ENCODE results near the gene SVOPL.
A peak's percentile ranks its signal among the peaks of the same experiment; 100 is the strongest.

SVOPL gene

DNA sequence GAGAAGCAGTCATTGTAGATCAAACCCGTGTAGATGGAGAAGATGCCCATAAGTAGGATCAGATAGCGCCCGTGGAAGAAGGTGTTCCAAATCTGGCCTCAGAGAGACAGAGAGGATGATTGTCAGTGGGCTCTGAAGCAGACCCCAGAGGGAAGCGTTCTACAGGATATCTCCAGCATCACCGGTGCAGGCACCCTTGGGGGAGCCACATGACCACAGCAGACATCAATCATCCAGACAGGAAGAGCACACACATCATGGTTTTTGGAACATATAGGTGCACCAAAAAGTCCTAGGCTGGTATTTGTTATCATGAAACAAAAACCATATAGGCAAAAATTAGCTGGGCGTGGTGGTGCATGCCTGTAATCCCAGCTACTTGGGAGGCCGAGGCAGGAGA lies 44.0 kb upstream of the SVOPL start:
- H3K9me3 ChIP-seq (ENCODE audit: severe bottlenecking), result no peaks in the 10 kb centered on the region
- no peak for ATAC-seq (ENCODE audit: low read depth)

DNA sequence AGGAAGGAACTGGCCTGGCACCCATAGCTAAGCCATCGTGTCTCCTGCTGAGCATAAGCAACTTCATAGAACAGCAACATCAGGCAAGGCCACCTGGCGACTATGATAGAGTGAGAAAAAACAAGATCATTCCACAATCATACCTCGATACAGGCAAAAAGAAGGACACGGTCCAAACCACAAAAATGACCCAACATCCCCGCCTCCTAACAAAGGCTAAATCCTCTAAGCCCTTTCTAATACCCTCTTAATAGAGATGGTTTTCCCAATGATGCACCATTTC lies 40.2 kb upstream of the SVOPL start:
- ATAC-seq (ENCODE audit: low read depth) (no peak), DNase-seq (ENCODE audit: low spot score) (no peak)
- no peaks in the 10 kb centered on the region for H3K36me3 ChIP-seq (ENCODE audit: low read depth)
- TF ChIP-seq, protein P1, sequence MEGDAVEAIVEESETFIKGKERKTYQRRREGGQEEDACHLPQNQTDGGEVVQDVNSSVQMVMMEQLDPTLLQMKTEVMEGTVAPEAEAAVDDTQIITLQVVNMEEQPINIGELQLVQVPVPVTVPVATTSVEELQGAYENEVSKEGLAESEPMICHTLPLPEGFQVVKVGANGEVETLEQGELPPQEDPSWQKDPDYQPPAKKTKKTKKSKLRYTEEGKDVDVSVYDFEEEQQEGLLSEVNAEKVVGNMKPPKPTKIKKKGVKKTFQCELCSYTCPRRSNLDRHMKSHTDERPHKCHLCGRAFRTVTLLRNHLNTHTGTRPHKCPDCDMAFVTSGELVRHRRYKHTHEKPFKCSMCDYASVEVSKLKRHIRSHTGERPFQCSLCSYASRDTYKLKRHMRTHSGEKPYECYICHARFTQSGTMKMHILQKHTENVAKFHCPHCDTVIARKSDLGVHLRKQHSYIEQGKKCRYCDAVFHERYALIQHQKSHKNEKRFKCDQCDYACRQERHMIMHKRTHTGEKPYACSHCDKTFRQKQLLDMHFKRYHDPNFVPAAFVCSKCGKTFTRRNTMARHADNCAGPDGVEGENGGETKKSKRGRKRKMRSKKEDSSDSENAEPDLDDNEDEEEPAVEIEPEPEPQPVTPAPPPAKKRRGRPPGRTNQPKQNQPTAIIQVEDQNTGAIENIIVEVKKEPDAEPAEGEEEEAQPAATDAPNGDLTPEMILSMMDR (IDR thresholded peaks at IDR 0.05; ENCODE audit: poor library complexity, severe bottlenecking), result no peak
- H3K27ac ChIP-seq (ENCODE audit: poor library complexity, severe bottlenecking), result no peak overlapping the region
- no peaks in the 10 kb centered on the region for H3K4me1 ChIP-seq (ENCODE audit: insufficient read depth, poor library complexity, severe bottlenecking)
- H3K9me3 ChIP-seq (ENCODE audit: severe bottlenecking), result no peaks in the 10 kb centered on the region
- no peak overlapping the region for H3K4me3 ChIP-seq (ENCODE audit: severe bottlenecking)
- H3K27me3 ChIP-seq (ENCODE audit: insufficient read depth, poor library complexity, severe bottlenecking), result no peaks in the 10 kb centered on the region

More for the DNA sequence above, 44.0 kb upstream of the SVOPL start:
- Histone ChIP-seq H3K27ac (ENCODE audit: poor library complexity, severe bottlenecking) (no peak overlapping the region), H3K4me3 (ENCODE audit: severe bottlenecking) (no peak overlapping the region), H3K27me3 (ENCODE audit: insufficient read depth, poor library complexity, severe bottlenecking) (no peaks in the 10 kb centered on the region), H3K36me3 (ENCODE audit: low read depth) (no peaks in the 10 kb centered on the region), H3K4me1 (ENCODE audit: insufficient read depth, poor library complexity, severe bottlenecking) (no peaks in the 10 kb centered on the region)
- no peak for DNase-seq (ENCODE audit: low spot score)
- TF ChIP-seq, protein P1 (IDR thresholded peaks at IDR 0.05; ENCODE audit: poor library complexity, severe bottlenecking), result no peak

DNA sequence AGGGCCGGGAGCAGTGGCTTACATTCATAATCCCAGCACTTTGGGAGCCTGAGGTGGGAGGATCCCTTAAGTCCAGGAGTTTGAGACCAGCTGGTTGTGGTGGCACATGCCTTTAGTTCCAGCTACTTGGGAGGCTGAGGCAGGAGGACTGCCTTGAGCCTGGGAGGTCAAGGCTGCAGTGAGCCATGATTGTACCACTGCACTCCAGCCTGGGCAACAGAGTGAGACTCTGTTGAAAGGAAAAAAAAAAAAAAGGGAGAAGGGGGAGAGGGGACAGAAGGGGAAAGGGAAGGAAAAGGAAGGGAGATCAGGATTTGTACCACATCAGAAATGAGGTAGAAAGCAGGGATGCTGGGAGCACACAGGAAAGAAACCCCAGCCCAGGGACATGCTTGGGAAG lies 38.7 kb upstream of the SVOPL start:
- Histone ChIP-seq H3K27ac (ENCODE audit: poor library complexity, severe bottlenecking) (no peak overlapping the region), H3K4me3 (ENCODE audit: severe bottlenecking) (no peak overlapping the region), H3K36me3 (ENCODE audit: low read depth) (no peaks in the 10 kb centered on the region), H3K9me3 (ENCODE audit: severe bottlenecking) (no peaks in the 10 kb centered on the region), H3K4me1 (ENCODE audit: insufficient read depth, poor library complexity, severe bottlenecking) (no peaks in the 10 kb centered on the region), H3K27me3 (ENCODE audit: insufficient read depth, poor library complexity, severe bottlenecking) (no peaks in the 10 kb centered on the region)
- TF ChIP-seq, protein P1 (IDR thresholded peaks at IDR 0.05; ENCODE audit: poor library complexity, severe bottlenecking), result no peak
- DNase-seq (ENCODE audit: low spot score), result no peak
- no peak for ATAC-seq (ENCODE audit: low read depth)

DNA sequence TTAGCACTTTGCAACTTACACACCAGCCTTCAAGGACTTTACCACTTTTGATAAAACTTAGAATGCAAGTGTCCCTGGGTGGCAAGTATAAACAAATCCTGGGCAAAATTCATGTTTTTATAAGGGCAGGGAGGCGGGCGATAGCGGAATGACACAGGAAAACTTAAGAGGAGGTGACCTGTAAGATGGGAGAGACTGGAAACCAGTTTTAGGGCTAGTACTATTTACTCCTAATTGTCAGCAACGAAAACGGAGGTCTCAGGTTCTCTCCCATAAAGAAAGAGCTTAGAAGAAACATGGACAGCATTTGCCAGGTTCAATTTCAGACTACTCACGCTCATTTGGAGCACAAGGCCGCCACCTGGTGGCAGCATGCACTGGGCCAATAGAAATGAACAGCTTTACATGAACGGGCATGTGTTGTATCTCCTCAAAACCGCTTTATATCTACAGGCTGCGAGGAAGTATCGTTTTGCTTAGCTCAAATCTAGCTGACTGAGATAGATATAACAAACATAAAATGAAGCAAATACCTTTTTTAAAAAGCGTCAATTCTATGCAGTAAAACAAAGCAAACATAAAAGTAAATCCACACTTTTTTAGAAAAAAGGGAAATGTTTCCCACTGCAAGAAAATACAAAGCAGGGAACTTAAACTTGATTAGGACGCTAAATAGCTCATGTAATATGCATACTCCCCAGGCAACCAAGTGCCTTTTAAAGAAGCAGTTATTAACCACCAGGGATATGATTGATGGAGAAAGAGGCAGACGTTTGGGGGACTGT lies 37.6 kb upstream of the SVOPL start:
- Histone ChIP-seq H3K9me3 (ENCODE audit: severe bottlenecking) (no peaks in the 10 kb centered on the region), H3K27ac (ENCODE audit: poor library complexity, severe bottlenecking) (no peak overlapping the region), H3K36me3 (ENCODE audit: low read depth) (no peaks in the 10 kb centered on the region), H3K4me3 (ENCODE audit: severe bottlenecking) (no peak overlapping the region), H3K27me3 (ENCODE audit: insufficient read depth, poor library complexity, severe bottlenecking) (no peaks in the 10 kb centered on the region), H3K4me1 (ENCODE audit: insufficient read depth, poor library complexity, severe bottlenecking) (no peaks in the 10 kb centered on the region)
- TF ChIP-seq, protein P1 (IDR thresholded peaks at IDR 0.05; ENCODE audit: poor library complexity, severe bottlenecking), result peak; percentile 91
- ATAC-seq (ENCODE audit: low read depth), result peak; percentile 90
- DNase-seq (ENCODE audit: low spot score), result no peak

DNA sequence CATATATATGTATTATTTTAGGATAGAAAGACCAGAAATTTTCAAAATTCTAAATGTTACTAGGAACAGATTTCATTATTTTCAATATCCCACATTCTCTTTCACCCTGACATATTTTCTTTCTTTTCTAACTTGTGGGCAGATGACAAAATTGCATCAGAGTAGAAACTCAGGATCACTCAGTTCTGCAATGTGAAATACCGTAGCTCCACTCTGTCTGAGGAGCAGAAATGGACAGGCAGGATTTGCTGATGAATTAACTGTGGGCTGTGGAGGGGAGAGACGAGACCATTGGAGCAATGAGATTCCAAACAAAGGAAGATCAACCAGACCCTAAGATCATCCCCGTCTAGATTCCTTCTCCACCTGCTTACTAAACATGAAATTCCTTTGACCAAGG lies 37.0 kb upstream of the SVOPL start:
- DNase-seq (ENCODE audit: low spot score) (no peak), ATAC-seq (ENCODE audit: low read depth) (no peak)
- no peaks in the 10 kb centered on the region for H3K36me3 ChIP-seq (ENCODE audit: low read depth)
- no peak overlapping the region for H3K4me3 ChIP-seq (ENCODE audit: severe bottlenecking)
- H3K27me3 ChIP-seq (ENCODE audit: insufficient read depth, poor library complexity, severe bottlenecking), result no peaks in the 10 kb centered on the region
- H3K4me1 ChIP-seq (ENCODE audit: insufficient read depth, poor library complexity, severe bottlenecking), result no peaks in the 10 kb centered on the region
- no peak overlapping the region for H3K27ac ChIP-seq (ENCODE audit: poor library complexity, severe bottlenecking)
- TF ChIP-seq, protein P1 (IDR thresholded peaks at IDR 0.05; ENCODE audit: poor library complexity, severe bottlenecking), result no peak
- no peaks in the 10 kb centered on the region for H3K9me3 ChIP-seq (ENCODE audit: severe bottlenecking)

Measured in RWPE2 (cell line).